CD4-positive, alpha-beta T cell treated with Interferon gamma for 1 hour (primary cell): Measurements from ENCODE around the gene C6orf132.
A peak's percentile ranks its signal among the peaks of the same experiment; 100 is the strongest.

Source experiments
- DNase-seq: peaks from one replicate; pipeline ENCODE4 v3.0.0-alpha.2; 2020

C6orf132 gene

GRCh38 chr6:42131531-42131930 is 10.9 kb downstream of the C6orf132 start:
- DNase-seq: no peak

GRCh38 chr6:42129360-42129676 is 13.1 kb downstream of the C6orf132 start:
- DNase-seq: no peak

GRCh38 chr6:42128460-42129359 is 13.7 kb downstream of the C6orf132 start:
- no peak for DNase-seq

- DNase-seq: no peak
These were observed 16.8 kb downstream of the C6orf132 start for GRCh38 chr6:42125663-42126062.

GRCh38 chr6:42125231-42125630 is 17.2 kb downstream of the C6orf132 start:
- no peak for DNase-seq

- DNase-seq: no peak
These were observed 18.1 kb downstream of the C6orf132 start for GRCh38 chr6:42124223-42124836.

GRCh38 chr6:42123379-42124103 is 18.9 kb downstream of the C6orf132 start:
- DNase-seq: no peak

- DNase-seq: no peak
These were observed 21.2 kb downstream of the C6orf132 start for GRCh38 chr6:42120895-42121865.

GRCh38 chr6:42118162-42119001 is 24.0 kb downstream of the C6orf132 start:
- no peak for DNase-seq

- no peak for DNase-seq
These were observed 24.6 kb downstream of the C6orf132 start for GRCh38 chr6:42117843-42118161.

- DNase-seq: no peak
These were observed 28.3 kb downstream of the C6orf132 start for GRCh38 chr6:42113936-42114636.

GRCh38 chr6:42112351-42112750 is 30.1 kb downstream of the C6orf132 start:
- DNase-seq: no peak

- DNase-seq: no peak
These were observed 31.7 kb downstream of the C6orf132 start for GRCh38 chr6:42110683-42111082.

- no peak for DNase-seq
These were observed 34.3 kb downstream of the C6orf132 start for GRCh38 chr6:42108071-42108470.

- DNase-seq: no peak
These were observed 36.1 kb downstream of the C6orf132 start for GRCh38 chr6:42106112-42107023.

GRCh38 chr6:42105709-42106108 is 36.7 kb downstream of the C6orf132 start:
- DNase-seq: no peak

- no peak for DNase-seq
These were observed 37.2 kb downstream of the C6orf132 start for GRCh38 chr6:42105156-42105648.

GRCh38 chr6:42104804-42105125 is 37.7 kb downstream of the C6orf132 start:
- DNase-seq: no peak

GRCh38 chr6:42104095-42104803 is 38.2 kb downstream of the C6orf132 start:
- DNase-seq: peak; percentile 64
